HL-60 (cell line): ENCODE data around the gene AQP10.

ENCODE experiments used
- DNase-seq, 2 experiments: peaks; one replicate each; pipeline ENCODE4 v3.0.0-alpha.2; 2010 to 2020; ENCODE audit warnings: low read depth in 1 of 2, low spot score in 1 of 2
- H3K27ac ChIP-seq: fragments of 250-450 bp; sonication (Bioruptor Pico); replicated peaks from 2 replicates; pipeline ENCODE4 v1.5.1; 2020; ENCODE audit warnings: mild to moderate bottlenecking, moderate library complexity
- H3K27me3 ChIP-seq: fragments of 250-450 bp; sonication (Bioruptor Pico); 2 replicates; pipeline ENCODE4 v1.5.1; 2021; ENCODE audit warnings: mild to moderate bottlenecking, moderate library complexity; ENCODE audit not compliant: insufficient read depth, poor library complexity, severe bottlenecking
- H3K4me3 ChIP-seq: replicated peaks from 2 replicates; pipeline ENCODE4 v1.5.1; 2011; ENCODE audit warnings: mild to moderate bottlenecking, control low read depth, low read length; ENCODE audit not compliant: insufficient read depth
- GABPA ChIP-seq: IDR thresholded peaks from 2 replicates; pipeline ENCODE4 v1.6.1; 2012; ENCODE audit warnings: low read depth
- POLR2AphosphoS5 ChIP-seq: IDR thresholded peaks from 2 replicates; pipeline ENCODE4 v1.6.1; 2012; ENCODE audit warnings: low read depth
- REST ChIP-seq: IDR thresholded peaks from 2 replicates; pipeline ENCODE4 v1.6.1; 2012; ENCODE audit warnings: low read depth; ENCODE audit not compliant: insufficient replicate concordance
- SPI1 ChIP-seq: IDR thresholded peaks from 2 replicates; pipeline ENCODE4 v1.6.1; 2012; ENCODE audit warnings: low read depth, mild to moderate bottlenecking, borderline replicate concordance
- TF ChIP-seq, protein P1 (sequence below): IDR thresholded peaks from one replicate; pipeline ENCODE4 v1.5.1; 2011; ENCODE audit warnings: low read length, control low read depth, inconsistent platforms; ENCODE audit not compliant: insufficient read depth

The AQP10 gene

DNA sequence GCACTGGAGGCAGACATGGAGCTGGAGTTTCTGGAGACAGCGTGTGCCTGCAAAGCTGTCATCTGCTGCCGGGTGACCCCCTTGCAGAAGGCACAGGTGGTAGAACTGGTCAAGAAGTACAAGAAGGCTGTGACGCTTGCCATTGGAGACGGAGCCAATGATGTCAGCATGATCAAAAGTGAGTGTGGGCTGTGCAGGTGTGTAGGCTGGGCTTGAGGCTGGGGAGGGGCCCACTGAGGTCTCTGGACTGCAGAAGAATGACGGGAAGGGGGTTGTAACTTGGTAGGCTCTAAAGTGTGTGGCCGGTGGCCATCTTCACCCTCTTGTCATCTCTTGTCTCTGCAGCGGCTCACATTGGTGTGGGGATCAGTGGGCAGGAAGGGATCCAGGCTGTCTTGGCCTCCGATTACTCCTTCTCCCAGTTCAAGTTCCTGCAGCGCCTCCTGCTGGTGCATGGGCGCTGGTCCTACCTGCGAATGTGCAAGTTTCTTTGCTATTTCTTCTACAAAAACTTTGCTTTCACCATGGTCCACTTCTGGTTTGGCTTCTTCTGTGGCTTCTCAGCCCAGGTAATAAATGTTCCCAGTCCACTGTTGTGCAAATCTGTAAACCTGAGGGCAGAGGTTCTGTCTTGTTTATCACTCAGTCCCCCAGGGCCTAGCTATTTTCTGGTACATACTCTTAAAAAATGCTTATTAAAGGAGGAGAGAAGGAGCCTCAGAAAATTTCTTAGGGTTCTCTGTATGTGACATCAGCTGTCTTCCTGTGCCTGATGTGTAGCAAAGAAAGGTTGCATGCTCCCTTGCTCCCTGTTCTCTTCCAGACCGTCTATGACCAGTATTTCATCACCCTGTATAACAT is 24.3 kb downstream of the AQP10 start:
- Histone ChIP-seq H3K27me3 (no peaks in the 10 kb centered on the region), H3K27ac (no peak overlapping the region), H3K4me3 (no peak overlapping the region)
- TF ChIP-seq GABPA (no peak), SPI1 (no peak), POLR2AphosphoS5 (no peak), REST (no peak)
- TF ChIP-seq, protein P1, sequence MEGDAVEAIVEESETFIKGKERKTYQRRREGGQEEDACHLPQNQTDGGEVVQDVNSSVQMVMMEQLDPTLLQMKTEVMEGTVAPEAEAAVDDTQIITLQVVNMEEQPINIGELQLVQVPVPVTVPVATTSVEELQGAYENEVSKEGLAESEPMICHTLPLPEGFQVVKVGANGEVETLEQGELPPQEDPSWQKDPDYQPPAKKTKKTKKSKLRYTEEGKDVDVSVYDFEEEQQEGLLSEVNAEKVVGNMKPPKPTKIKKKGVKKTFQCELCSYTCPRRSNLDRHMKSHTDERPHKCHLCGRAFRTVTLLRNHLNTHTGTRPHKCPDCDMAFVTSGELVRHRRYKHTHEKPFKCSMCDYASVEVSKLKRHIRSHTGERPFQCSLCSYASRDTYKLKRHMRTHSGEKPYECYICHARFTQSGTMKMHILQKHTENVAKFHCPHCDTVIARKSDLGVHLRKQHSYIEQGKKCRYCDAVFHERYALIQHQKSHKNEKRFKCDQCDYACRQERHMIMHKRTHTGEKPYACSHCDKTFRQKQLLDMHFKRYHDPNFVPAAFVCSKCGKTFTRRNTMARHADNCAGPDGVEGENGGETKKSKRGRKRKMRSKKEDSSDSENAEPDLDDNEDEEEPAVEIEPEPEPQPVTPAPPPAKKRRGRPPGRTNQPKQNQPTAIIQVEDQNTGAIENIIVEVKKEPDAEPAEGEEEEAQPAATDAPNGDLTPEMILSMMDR = no peak
- DNase-seq = no peak

DNA sequence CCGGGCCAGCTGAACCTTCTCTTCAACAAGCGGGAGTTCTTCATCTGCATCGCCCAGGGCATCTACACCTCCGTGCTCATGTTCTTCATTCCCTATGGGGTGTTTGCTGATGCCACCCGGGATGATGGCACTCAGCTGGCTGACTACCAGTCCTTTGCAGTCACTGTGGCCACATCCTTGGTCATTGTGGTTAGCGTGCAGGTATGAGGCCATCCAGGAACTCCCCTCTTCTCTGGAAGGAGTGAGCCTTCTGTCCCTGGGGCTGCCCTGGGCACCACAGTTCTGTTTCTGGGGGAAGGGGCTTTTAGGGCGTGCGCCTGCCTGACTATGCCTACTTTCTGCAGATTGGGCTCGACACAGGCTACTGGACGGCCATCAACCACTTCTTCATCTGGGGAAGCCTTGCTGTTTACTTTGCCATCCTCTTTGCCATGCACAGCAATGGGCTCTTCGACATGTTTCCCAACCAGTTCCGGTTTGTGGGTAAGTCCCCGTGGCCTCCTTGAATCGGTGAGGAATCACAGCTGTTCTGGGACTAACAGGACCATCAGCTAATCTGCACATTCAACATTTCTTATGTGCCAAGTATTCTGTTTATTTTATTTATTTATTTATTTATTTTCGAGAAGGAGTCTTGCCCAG is 25.5 kb downstream of the AQP10 start:
- TF ChIP-seq SPI1 (no peak), GABPA (no peak), POLR2AphosphoS5 (no peak), REST (no peak)
- TF ChIP-seq, protein P1 = no peak
- Histone ChIP-seq H3K27ac (peak overlapping the region; percentile 15; the same call in 1 of the 2 replicates), H3K27me3 (no peaks in the 10 kb centered on the region), H3K4me3 (no peak overlapping the region)
- peak in 1 of 2 experiments; percentile 83 for DNase-seq

DNA sequence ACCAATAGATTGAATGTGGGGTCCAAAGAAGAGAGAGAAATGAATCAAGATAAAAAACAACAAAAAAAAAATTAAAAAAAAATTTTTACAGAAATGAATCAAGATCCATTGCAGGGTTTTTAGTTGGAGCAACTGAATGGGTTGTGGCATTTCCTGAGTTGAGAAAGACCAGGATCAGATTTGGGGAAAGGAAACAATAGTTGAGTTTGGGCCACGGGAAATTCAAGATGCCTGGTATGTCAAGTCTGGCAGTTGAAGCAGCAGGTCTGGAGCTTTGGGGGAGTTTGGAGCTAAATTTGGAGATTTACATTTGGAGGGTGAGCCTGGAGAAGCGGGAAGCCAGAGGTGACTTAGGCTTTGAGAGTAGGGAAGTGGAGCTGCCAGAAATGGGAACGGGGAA is 27.1 kb downstream of the AQP10 start:
- no peaks in the 10 kb centered on the region for H3K27me3 ChIP-seq
- TF ChIP-seq GABPA (no peak), SPI1 (no peak), REST (no peak)
- TF ChIP-seq, protein P1 = no peak

More for the DNA sequence above, 27.1 kb downstream of the AQP10 start:
- H3K27ac ChIP-seq = no peak overlapping the region
- DNase-seq = no peak
- no peak overlapping the region for H3K4me3 ChIP-seq
